ENCODE measurements around the gene PRDX2.

DNA sequence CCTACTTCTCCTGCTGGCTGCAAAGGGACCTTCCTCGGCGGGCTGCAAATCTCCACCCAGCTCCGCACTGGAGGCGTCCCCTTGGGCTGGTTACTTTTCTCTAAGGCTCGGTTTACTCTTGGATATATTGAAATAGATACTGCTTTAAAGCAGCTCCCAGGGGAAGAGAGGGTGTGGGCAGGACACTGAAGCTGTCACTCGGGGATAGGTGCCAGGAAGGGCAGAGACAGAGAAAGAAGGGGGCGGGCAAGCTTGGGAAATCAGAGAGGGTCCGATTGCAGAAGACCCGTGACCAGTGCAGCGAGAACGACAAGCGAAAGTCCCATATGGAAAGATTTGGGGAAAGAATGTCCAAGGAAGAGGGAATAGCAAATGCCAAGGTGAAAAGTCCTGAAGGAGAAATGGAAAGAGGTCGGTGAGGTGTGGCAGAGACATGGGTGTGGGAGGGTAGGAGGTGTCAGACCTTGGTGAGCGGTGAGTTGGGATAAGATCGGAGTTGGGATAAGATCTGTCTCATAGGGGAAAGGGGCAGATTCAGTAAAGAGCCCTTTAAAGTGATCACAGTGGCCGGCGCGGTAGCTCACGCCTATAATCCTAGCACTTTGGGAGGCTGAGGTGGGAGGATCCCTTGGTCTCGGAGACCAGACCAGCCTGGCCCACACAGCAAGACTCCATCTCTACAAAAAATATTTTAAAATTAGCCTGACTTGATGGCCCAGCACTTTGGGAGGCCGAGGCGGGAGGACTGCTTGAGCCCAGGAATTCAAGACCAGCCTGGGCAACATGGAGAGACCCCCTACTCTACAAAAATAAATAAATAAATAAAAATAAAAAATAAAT is 887 bp upstream of the PRDX2 start:
- TF ChIP-seq CTCF (IDR thresholded peaks at IDR 0.05; ENCODE audit: poor library complexity) (no peak), EZH2 (IDR thresholded peaks at IDR 0.05; ENCODE audit: borderline replicate concordance) (no peak)

Measured in hepatocyte (in vitro differentiated cells).